Vagina (tissue), 2 donors: ENCODE data around the gene RGS6. TPM values are rescaled to one million over a fixed set of nuclear protein-coding genes. Genes with fewer than 3 reads are reported as not detected.

Source experiments
- DNase-seq, 2 donors: peaks; one replicate each; pipeline ENCODE4 v3.0.0-alpha.2; 2017; ENCODE audit errors: extremely low spot score in 2 of 2
- H3K27ac ChIP-seq: fragments of 200-600 bp; sonication (generic); one replicate; pipeline ENCODE4 v1.5.1; 2019
- H3K27me3 ChIP-seq: fragments of 200-600 bp; sonication (generic); one replicate; pipeline ENCODE4 v1.5.1; 2019
- H3K36me3 ChIP-seq, 2 donors: fragments of 200-600 bp; sonication (generic); one replicate each; pipeline ENCODE4 v1.5.1; 2017 to 2019
- H3K4me1 ChIP-seq: fragments of 200-600 bp; sonication (generic); one replicate; pipeline ENCODE4 v1.5.1; 2019
- H3K4me3 ChIP-seq, 2 donors: fragments of 200-600 bp; sonication (generic); 1 replicate in 1 of 2; 2 replicates in 1 of 2; pipeline ENCODE4 v1.5.1; 2016 to 2019
- H3K9me3 ChIP-seq: fragments of 200-600 bp; sonication (generic); one replicate; pipeline ENCODE4 v1.5.1; 2019
- CTCF ChIP-seq, 3 experiments: fragments of 450-650 bp in 2 of 3; fragments of 200-600 bp in 1 of 3; sonication (generic) in 1 of 3; IDR thresholded peaks; one replicate each; pipeline ENCODE4 v1.5.1; 2017 to 2019; ENCODE audit warnings: antibody characterized with exemption in 3 of 3, mild to moderate bottlenecking in 2 of 3, moderate library complexity in 2 of 3
- POLR2A ChIP-seq, 2 donors: fragments of 450-650 bp; IDR thresholded peaks; one replicate each; pipeline ENCODE4 v1.6.1; 2017; ENCODE audit warnings: antibody characterized with exemption in 2 of 2, mild to moderate bottlenecking in 2 of 2, moderate library complexity in 2 of 2
- POLR2AphosphoS5 ChIP-seq, 2 donors: sonication (generic); formaldehyde crosslinking; IDR thresholded peaks; one replicate each; pipeline ENCODE4 v1.9.0; 2017; ENCODE audit warnings: antibody characterized with exemption in 2 of 2, mild to moderate bottlenecking in 2 of 2, low read depth in 1 of 2; ENCODE audit not compliant: insufficient read depth in 1 of 2
- intact Hi-C: fragments of 100-400 bp; cut with DNase I; formaldehyde crosslinking; loops from one replicate; pipeline ENCODE4 v1.15.1; 2023
- total RNA-seq: library from RNA; depleted of rRNA; stranded (reverse); fragments of >200 nt; gene quantifications from one replicate; pipeline ENCODE4 v1.2.3, GENCODE V29; 2016

RGS6 gene
- total RNA-seq, 1 donor from 2014 or later, result 2.0 TPM

- no peaks in the 10 kb centered on the region for H3K27me3 ChIP-seq
- H3K36me3 ChIP-seq, result no peaks in the 10 kb centered on the region
- no peak for DNase-seq
- intact Hi-C loops, result no loop called here
- H3K9me3 ChIP-seq, result no peaks in the 10 kb centered on the region
- H3K4me1 ChIP-seq, result no peaks in the 10 kb centered on the region
- TF ChIP-seq POLR2A (IDR thresholded peaks at IDR 0.05) (no peak), POLR2AphosphoS5 (IDR thresholded peaks at IDR 0.05; ENCODE audit: insufficient read depth in 1 of 2, low read depth in 1 of 2) (no peak), CTCF (IDR thresholded peaks at IDR 0.05) (no peak)
- no peak overlapping the region for H3K27ac ChIP-seq
- H3K4me3 ChIP-seq, result no peak overlapping the region
Measured at GRCh38 chr14:72305561-72305960, 373.3 kb downstream of the RGS6 start.

GRCh38 chr14:72308967-72309485 is 376.8 kb downstream of the RGS6 start:
- Histone ChIP-seq H3K27ac (no peak overlapping the region), H3K4me3 (no peak overlapping the region), H3K36me3 (no peaks in the 10 kb centered on the region), H3K27me3 (no peaks in the 10 kb centered on the region), H3K9me3 (no peaks in the 10 kb centered on the region), H3K4me1 (no peaks in the 10 kb centered on the region)
- DNase-seq, result no peak
- TF ChIP-seq CTCF (IDR thresholded peaks at IDR 0.05) (no peak), POLR2AphosphoS5 (IDR thresholded peaks at IDR 0.05; ENCODE audit: insufficient read depth in 1 of 2, low read depth in 1 of 2) (no peak), POLR2A (IDR thresholded peaks at IDR 0.05) (no peak)
- intact Hi-C loops, result no loop called here

GRCh38 chr14:72311116-72311515 is 378.9 kb downstream of the RGS6 start:
- H3K27me3 ChIP-seq, result no peaks in the 10 kb centered on the region
- H3K4me3 ChIP-seq, result no peak overlapping the region
- H3K4me1 ChIP-seq, result no peaks in the 10 kb centered on the region
- H3K36me3 ChIP-seq, result no peaks in the 10 kb centered on the region
- no peaks in the 10 kb centered on the region for H3K9me3 ChIP-seq
- intact Hi-C loops, result no loop called here
- DNase-seq, result no peak
- no peak overlapping the region for H3K27ac ChIP-seq
- TF ChIP-seq POLR2AphosphoS5 (IDR thresholded peaks at IDR 0.05; ENCODE audit: insufficient read depth in 1 of 2, low read depth in 1 of 2) (no peak), CTCF (IDR thresholded peaks at IDR 0.05) (no peak), POLR2A (IDR thresholded peaks at IDR 0.05) (no peak)

GRCh38 chr14:72311516-72311915 is 379.3 kb downstream of the RGS6 start:
- H3K36me3 ChIP-seq, result no peaks in the 10 kb centered on the region
- no peaks in the 10 kb centered on the region for H3K9me3 ChIP-seq
- TF ChIP-seq POLR2A (IDR thresholded peaks at IDR 0.05) (no peak), CTCF (IDR thresholded peaks at IDR 0.05) (no peak), POLR2AphosphoS5 (IDR thresholded peaks at IDR 0.05; ENCODE audit: insufficient read depth in 1 of 2, low read depth in 1 of 2) (no peak)
- DNase-seq, result no peak
- no peaks in the 10 kb centered on the region for H3K27me3 ChIP-seq
- H3K4me3 ChIP-seq, result no peak overlapping the region
- intact Hi-C loops, result no loop called here
- no peaks in the 10 kb centered on the region for H3K4me1 ChIP-seq
- no peak overlapping the region for H3K27ac ChIP-seq

GRCh38 chr14:72314808-72315435 is 382.7 kb downstream of the RGS6 start:
- DNase-seq, result no peak
- no peaks in the 10 kb centered on the region for H3K36me3 ChIP-seq
- no peak for TF ChIP-seq CTCF (IDR thresholded peaks at IDR 0.05)
- no peak for TF ChIP-seq POLR2AphosphoS5 (IDR thresholded peaks at IDR 0.05; ENCODE audit: insufficient read depth in 1 of 2, low read depth in 1 of 2)
- TF ChIP-seq POLR2A (IDR thresholded peaks at IDR 0.05), result no peak
- no peaks in the 10 kb centered on the region for H3K4me1 ChIP-seq
- no peak overlapping the region for H3K27ac ChIP-seq
- intact Hi-C loops, result no loop called here
- no peak overlapping the region for H3K4me3 ChIP-seq
- H3K9me3 ChIP-seq, result no peaks in the 10 kb centered on the region
- no peaks in the 10 kb centered on the region for H3K27me3 ChIP-seq
